ENCODE data around the gene GALK2. TPM values are rescaled to one million over a fixed set of nuclear protein-coding genes. Genes with fewer than 3 reads are reported as not detected.

The GALK2 gene
- polyA plus RNA-seq, 2 of the 4 experiments (the other 2 are of a cell fraction), result 26.8 to 40.5 TPM

- no peak for TF ChIP-seq HEYL (CRISPR knock-in tag; IDR thresholded peaks at IDR 0.05)
- no peak for TF ChIP-seq HDAC2 (IDR thresholded peaks at IDR 0.05)
- no peak for TF ChIP-seq EP300 (IDR thresholded peaks at IDR 0.05)
- no peak for TF ChIP-seq HMGXB4 (CRISPR knock-in tag; IDR thresholded peaks at IDR 0.05; ENCODE audit: borderline replicate concordance)
- no peak for TF ChIP-seq BCL3 (IDR thresholded peaks at IDR 0.05)
- no peak for TF ChIP-seq JUN (IDR thresholded peaks at IDR 0.05)
- no peak for TF ChIP-seq HES2 (IDR thresholded peaks at IDR 0.05)
- no peak for TF ChIP-seq MAFK (IDR thresholded peaks at IDR 0.05; ENCODE audit: partially characterized antibody)
These were observed 209.9 kb downstream of the GALK2 start (continued) for GRCh38 chr15:49379996-49380395.

GRCh38 chr15:49380912-49381311 lies 210.9 kb downstream of the GALK2 start:
- H3K4me1 ChIP-seq, result peaks cover 10% of the 10 kb centered on the region; the same call in 2 of the 3 replicates
- no peaks in the 10 kb centered on the region for H3K9me3 ChIP-seq
- no peak for FAIRE-seq
- H3K27ac ChIP-seq, result no peak overlapping the region
- DNase-seq (ENCODE audit: low read depth in 1 of 2, low spot score in 1 of 2), result no peak
- WGBS (ENCODE audit: missing lambda C conversion rate), result 65% methylated on average over 5 of the region's 5 CpGs
- POLR2A ChIA-PET, result no interaction called here
- no peak overlapping the region for H3K4me2 ChIP-seq
- no peak for TF ChIP-seq REST (IDR thresholded peaks at IDR 0.05)
- no peak for TF ChIP-seq MAZ (IDR thresholded peaks at IDR 0.05; ENCODE audit: borderline replicate concordance, low read depth, low read length)
- TF ChIP-seq POLR2A (IDR thresholded peaks at IDR 0.05; ENCODE audit: low read length), result no peak
- no peak for TF ChIP-seq BCL3 (IDR thresholded peaks at IDR 0.05)
- no peak for TF ChIP-seq RARB (CRISPR knock-in tag; IDR thresholded peaks at IDR 0.05)
- TF ChIP-seq SMC3 (IDR thresholded peaks at IDR 0.05), result no peak
- no peak for TF ChIP-seq NR3C1 (IDR thresholded peaks at IDR 0.05)
- no peak for TF ChIP-seq RNF2 (IDR thresholded peaks at IDR 0.05; ENCODE audit: borderline replicate concordance, low read depth)
- TF ChIP-seq EP300 (IDR thresholded peaks at IDR 0.05), result no peak
- no peak for TF ChIP-seq HOXA7 (CRISPR knock-in tag; IDR thresholded peaks at IDR 0.05)
- TF ChIP-seq TP53 (CRISPR knock-in tag; IDR thresholded peaks at IDR 0.05), result no peak
- TF ChIP-seq ESRRA (IDR thresholded peaks at IDR 0.05; ENCODE audit: borderline replicate concordance, low read length), result no peak
- no peak for TF ChIP-seq CHD2 (IDR thresholded peaks at IDR 0.05; ENCODE audit: low read length, partially characterized antibody)
- no peak for TF ChIP-seq JUNB (IDR thresholded peaks at IDR 0.05)
- no peak for TF ChIP-seq PHF8 (IDR thresholded peaks at IDR 0.05; ENCODE audit: borderline replicate concordance, low read depth)
- TF ChIP-seq E2F6 (IDR thresholded peaks at IDR 0.05; ENCODE audit: borderline replicate concordance, low read depth), result no peak
- no peak for TF ChIP-seq CEBPB (IDR thresholded peaks at IDR 0.05)
- no peak overlapping the region for H3K4me3 ChIP-seq
- ATAC-seq, result no peak
- CTCF ChIA-PET, result no interaction called here
